ENCODE results near the gene MKNK2. TPM values are rescaled to one million over a fixed set of nuclear protein-coding genes. Genes with fewer than 3 reads are reported as not detected.

The MKNK2 gene
- total RNA-seq, 1 donor from 2014 or later, result 81.3 TPM

DNA sequence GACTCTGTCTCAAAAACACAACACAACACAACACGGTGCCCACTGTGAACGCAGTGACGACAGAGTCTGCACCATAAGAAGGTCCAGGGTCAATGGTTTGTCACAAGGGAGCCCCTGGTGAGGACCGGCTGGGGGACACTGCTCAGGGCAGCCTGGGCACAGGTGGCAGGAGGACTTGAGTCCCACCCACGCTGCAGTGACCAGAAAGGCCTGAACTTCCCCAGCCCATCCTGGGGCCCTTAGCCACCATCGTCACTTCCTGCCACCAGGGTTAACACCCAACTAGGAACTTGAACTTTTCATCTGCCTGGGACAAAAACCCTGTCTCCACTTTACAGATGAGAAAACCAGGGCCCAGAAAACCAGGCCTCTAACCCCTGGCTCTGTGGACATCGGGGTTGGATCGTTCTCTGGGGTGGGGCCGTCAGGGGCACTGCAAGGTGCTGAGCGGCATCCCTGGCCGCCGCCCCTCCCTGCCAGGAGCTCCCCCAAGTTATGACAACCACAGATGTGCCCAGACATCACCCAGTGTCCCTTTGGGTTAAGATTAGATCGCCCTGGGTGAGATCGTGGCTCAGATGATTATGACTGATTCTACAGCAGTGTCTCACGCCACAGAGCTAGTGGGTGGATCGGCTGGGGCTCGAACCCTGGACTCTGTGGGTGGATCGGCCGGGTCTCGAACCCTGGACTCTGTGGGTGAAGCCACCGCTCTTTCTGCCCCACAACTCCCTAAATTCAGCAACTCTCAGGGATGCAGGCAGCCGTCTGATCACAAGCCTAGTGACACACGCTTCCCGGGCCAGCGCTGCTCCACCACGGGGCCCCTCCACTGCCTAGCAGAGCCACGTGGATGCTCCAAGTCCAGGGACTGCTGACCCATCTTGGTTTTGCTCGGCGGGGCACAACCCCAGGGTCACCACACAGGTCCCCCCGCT is 31.1 kb upstream of the MKNK2 start:
- peaks cover 10% of the 10 kb centered on the region for H3K36me3 Mint-ChIP-seq (ENCODE audit: unreplicated experiment)
- no peak for DNase-seq (ENCODE audit: extremely low spot score, unreplicated experiment)
- H3K4me3 Mint-ChIP-seq (ENCODE audit: unreplicated experiment), result no peak overlapping the region
- H3K9me3 Mint-ChIP-seq (ENCODE audit: unreplicated experiment), result no peaks in the 10 kb centered on the region
- peaks cover 12% of the 10 kb centered on the region for H3K4me1 Mint-ChIP-seq (ENCODE audit: unreplicated experiment)
- H3K27ac Mint-ChIP-seq (ENCODE audit: unreplicated experiment), result no peak overlapping the region
- H3K27me3 Mint-ChIP-seq (ENCODE audit: unreplicated experiment), result no peaks in the 10 kb centered on the region
- TF ChIP-seq, protein P1, sequence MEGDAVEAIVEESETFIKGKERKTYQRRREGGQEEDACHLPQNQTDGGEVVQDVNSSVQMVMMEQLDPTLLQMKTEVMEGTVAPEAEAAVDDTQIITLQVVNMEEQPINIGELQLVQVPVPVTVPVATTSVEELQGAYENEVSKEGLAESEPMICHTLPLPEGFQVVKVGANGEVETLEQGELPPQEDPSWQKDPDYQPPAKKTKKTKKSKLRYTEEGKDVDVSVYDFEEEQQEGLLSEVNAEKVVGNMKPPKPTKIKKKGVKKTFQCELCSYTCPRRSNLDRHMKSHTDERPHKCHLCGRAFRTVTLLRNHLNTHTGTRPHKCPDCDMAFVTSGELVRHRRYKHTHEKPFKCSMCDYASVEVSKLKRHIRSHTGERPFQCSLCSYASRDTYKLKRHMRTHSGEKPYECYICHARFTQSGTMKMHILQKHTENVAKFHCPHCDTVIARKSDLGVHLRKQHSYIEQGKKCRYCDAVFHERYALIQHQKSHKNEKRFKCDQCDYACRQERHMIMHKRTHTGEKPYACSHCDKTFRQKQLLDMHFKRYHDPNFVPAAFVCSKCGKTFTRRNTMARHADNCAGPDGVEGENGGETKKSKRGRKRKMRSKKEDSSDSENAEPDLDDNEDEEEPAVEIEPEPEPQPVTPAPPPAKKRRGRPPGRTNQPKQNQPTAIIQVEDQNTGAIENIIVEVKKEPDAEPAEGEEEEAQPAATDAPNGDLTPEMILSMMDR (IDR thresholded peaks at IDR 0.05), result no peak

DNA sequence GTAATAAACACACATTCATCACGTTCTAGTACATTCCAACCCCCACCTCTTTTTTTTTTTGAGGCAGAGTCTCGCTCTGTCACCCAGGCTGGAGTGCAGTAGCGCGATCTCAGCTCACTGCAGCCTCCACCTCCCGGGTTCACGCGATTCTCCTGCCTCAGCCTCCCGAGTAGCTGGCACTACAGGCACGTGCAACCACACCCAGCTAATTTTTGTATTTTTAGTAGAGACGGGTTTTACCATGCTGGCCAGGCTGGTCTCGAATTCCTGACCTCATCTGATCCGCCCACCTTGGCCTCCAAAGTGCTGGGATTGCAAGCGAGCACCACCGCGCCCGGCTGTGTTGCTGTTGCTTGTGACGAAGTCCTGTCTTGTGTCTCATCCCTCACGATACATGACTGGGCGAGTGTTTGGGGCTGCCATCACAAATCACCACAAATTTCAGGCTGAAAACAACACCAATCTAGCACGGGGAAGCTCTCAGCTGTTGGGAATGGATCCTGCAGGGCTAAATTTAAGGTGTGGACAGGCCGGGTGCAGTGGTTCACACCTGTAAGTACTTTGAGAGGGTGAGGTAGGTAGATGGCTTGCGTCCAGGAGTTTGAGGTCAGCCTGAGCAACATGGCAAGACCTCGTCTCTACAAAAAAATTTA is 29.4 kb upstream of the MKNK2 start:
- H3K27ac Mint-ChIP-seq (ENCODE audit: unreplicated experiment), result no peak overlapping the region

DNA sequence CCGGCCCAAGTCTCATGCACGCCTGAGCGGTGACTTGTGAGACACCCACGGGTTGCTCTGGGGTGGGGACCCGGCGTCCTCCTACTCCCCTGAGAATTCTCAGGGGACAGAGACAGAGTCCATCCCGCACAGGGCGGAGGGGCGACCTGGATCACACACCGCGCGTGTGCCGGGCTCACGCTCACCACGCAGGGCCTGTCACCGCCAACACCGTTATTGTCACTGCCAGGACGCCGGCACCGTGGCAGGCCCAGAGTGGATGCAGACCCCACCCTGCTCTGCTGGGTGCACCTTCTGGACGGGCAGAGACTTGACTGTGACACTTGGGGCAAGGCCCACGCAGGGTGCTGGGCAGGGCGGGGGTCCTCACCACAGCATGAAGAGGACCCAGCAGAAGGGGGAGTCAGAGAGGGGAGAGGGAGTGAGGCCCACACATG is 28.8 kb upstream of the MKNK2 start:
- Mint-ChIP-seq H3K36me3 (ENCODE audit: unreplicated experiment) (peaks cover 10% of the 10 kb centered on the region), H3K27me3 (ENCODE audit: unreplicated experiment) (no peaks in the 10 kb centered on the region), H3K27ac (ENCODE audit: unreplicated experiment) (no peak overlapping the region), H3K4me3 (ENCODE audit: unreplicated experiment) (no peak overlapping the region), H3K4me1 (ENCODE audit: unreplicated experiment) (peaks cover 1% of the 10 kb centered on the region), H3K9me3 (ENCODE audit: unreplicated experiment) (no peaks in the 10 kb centered on the region)
- TF ChIP-seq, protein P1 (IDR thresholded peaks at IDR 0.05), result no peak
- no peak for DNase-seq (ENCODE audit: extremely low spot score, unreplicated experiment)

More for the DNA sequence above, 29.4 kb upstream of the MKNK2 start:
- no peak for DNase-seq (ENCODE audit: extremely low spot score, unreplicated experiment)
- no peaks in the 10 kb centered on the region for H3K9me3 Mint-ChIP-seq (ENCODE audit: unreplicated experiment)
- TF ChIP-seq, protein P1 (IDR thresholded peaks at IDR 0.05), result no peak
- peaks cover 13% of the 10 kb centered on the region for H3K36me3 Mint-ChIP-seq (ENCODE audit: unreplicated experiment)
- H3K4me1 Mint-ChIP-seq (ENCODE audit: unreplicated experiment), result peaks cover 6% of the 10 kb centered on the region
- no peak overlapping the region for H3K4me3 Mint-ChIP-seq (ENCODE audit: unreplicated experiment)
- H3K27me3 Mint-ChIP-seq (ENCODE audit: unreplicated experiment), result no peaks in the 10 kb centered on the region

DNA sequence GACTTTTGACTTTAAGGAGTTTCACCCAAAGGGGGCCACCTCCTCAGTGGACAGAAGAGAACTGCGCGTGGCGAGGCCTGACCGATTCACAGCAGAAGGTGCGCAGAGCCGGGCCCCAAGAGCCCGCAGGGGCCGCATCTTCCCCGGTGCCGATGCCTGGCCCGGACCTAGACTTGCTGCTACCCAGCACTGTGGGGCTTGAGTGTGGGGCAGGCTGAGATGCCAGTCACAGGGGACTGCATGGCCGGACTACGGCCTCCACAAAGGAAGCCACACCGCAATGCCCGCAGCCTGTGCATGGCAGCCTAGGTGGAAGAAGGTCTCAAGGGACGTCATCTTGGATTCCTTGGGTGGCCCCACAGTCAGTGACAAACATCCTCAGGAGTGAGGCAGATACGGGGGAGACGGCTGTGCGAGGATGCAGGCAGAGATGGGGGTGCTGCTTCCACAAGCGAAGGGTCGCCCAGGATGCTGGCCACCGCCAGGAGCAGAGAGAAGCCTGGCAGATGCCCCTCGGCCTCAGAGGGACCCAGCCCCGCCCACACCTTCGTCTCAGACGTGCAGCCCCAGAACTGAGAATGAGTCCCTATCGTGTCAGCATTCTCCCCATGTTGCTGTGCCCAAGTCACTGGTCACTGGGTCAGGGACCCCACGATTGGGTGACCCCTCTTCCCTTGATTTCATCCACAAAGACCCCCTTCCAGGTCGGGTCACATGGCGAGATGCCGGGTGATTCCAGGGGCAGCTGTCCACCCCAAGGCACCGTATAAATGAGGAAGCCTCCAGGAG is 28.2 kb upstream of the MKNK2 start:
- H3K27ac Mint-ChIP-seq (ENCODE audit: unreplicated experiment), result no peak overlapping the region
- H3K27me3 Mint-ChIP-seq (ENCODE audit: unreplicated experiment), result no peaks in the 10 kb centered on the region
- H3K4me1 Mint-ChIP-seq (ENCODE audit: unreplicated experiment), result peaks cover 1% of the 10 kb centered on the region
- no peak overlapping the region for H3K4me3 Mint-ChIP-seq (ENCODE audit: unreplicated experiment)
- H3K36me3 Mint-ChIP-seq (ENCODE audit: unreplicated experiment), result peaks cover 10% of the 10 kb centered on the region
- DNase-seq (ENCODE audit: extremely low spot score, unreplicated experiment), result no peak
- TF ChIP-seq, protein P1 (IDR thresholded peaks at IDR 0.05), result no peak
- no peaks in the 10 kb centered on the region for H3K9me3 Mint-ChIP-seq (ENCODE audit: unreplicated experiment)

All from osteocyte (in vitro differentiated cells).